HG02571 (cell line): ENCODE data around the gene SLFN12.
"Not testable (repeated sequence)": the region's sequence is repeated elsewhere in the genome, so short reads cannot be mapped to it uniquely, and the experiment has no call there.

ENCODE experiments used
- ATAC-seq: cut with Tn5 transposase; IDR thresholded peaks from one replicate; pipeline ENCODE4 v1.9.1; 2021; ENCODE audit warnings: mild to moderate bottlenecking, moderate library complexity; ENCODE audit not compliant: unreplicated experiment

Gene SLFN12

DNA sequence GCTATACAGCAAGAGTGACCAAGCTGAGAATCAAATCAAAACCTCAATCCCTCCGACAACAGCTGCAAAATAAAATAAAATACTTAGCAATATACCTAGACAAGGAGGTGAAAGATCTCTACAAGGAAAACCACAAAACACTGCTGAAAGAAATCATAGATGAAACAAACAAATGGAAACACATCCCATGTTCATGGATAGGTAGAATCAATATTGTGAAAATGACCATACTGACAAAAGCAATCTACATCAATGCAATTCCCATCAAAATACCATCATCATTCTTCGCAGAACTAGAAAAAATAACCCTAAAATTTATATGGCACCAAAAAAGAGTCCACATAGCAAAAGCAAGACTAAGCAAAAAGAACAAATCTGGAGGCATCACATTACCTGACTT is 17.6 kb downstream of the SLFN12 start:
- not testable (repeated sequence) for ATAC-seq

DNA sequence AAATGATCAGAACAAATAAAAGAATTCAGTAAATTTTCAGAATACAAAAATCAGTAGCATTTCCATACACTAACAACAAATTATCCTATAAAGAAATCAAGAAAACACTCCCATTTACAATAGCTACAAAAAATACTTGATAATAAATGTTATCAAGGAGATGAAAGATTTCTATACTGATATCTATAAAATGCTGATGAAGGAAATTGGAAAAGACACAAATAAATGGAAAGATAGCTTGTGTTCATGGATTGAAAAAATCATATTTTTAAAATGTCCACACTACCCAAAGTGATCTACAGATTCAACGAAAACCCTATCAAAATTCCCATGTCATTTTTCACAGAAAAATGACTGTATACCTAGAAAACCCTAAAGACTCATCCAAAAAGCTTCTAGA is 18.1 kb downstream of the SLFN12 start:
- ATAC-seq = no peak

DNA sequence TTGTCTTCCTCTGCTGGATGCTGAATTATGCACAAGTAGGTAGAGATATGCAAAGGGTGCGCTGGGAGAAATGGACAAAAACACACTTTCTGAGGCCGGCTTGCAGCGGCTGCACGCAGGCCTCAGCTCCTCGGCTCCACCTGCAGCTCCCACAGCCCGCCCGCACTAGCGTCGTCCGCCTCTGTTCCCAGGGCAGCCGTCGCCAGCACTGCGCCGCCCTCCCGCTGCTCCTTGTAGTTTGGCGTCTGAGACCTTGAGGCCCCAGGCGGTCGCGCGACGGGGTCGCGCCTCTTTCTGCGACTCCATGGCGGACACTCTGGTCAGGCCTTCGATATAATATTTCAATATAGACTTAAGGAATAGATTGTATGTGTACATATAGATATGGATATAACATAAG is 24.8 kb downstream of the SLFN12 start:
- no peak for ATAC-seq

DNA sequence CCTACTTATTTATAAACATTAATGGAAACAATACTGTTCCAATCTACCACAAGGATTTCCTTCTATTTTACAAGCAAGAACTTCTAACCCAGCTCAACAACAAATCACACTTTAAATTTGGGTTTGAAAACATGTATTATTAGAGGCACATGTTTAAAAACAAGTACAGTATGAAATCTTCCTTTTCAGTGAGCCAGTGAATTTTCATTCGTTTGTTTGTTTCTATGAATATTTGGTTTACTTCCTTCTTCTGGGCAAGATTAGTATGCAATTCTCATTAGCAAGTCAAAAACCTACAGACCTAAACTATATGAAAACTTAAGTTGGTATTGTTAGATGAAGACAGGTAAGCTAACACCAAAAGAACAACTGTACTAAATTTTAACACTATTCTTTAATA is 25.7 kb downstream of the SLFN12 start:
- ATAC-seq = no peak

DNA sequence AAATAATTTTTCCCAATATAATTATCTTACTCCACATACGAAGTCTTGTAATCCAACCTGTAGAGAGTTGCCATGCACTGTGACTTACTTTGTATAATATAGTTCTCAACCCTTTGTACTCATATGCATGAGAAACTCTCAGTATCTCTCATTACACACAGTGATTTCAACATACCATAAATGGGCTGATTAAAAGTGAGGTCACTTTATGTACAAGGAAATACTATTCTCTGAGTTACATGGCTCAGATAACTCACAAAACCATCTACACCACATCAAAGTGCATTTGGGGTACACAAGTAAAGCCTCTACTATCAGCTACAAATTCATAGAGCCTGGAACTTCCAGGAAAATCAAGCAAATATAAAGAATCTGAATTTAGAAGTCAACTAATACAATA is 27.9 kb downstream of the SLFN12 start:
- no peak for ATAC-seq

DNA sequence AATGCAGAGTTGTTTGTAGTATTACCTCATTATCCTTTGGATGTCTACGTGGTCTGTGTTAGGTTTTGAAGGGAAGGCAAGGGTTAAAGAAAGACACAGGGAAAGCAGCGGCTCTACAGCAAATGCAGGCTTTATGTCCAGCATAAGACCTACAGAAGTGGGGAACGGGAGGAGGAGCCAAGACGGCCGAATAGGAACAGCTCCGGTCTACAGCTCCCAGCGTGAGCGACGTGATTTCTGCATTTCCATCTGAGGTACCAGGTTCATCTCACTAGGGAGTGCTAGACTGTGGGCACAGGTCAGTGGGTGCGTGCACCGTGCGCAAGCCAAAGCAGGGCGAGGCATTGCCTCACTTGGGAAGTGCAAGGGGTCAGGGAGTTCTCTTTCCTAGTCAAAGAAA is 38.5 kb downstream of the SLFN12 start:
- not testable (repeated sequence) for ATAC-seq

DNA sequence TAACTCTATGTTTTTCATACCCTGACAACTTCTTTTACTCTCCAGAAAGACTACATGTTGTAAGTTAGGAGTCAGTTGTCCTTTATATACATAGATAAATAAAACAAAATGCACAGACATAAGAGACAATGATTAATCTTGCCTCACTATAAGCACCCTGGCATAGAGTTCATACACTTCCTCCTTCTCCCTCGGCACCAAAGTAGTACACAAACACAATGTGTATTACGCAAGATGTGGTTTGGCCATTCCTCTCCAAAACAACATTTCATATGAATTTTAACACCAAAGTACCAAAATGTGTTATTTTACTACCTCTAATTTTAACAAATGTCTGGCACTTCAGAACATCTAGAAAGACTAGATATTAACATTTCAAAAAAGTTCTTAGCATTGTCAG is 41.6 kb downstream of the SLFN12 start:
- ATAC-seq = no peak

DNA sequence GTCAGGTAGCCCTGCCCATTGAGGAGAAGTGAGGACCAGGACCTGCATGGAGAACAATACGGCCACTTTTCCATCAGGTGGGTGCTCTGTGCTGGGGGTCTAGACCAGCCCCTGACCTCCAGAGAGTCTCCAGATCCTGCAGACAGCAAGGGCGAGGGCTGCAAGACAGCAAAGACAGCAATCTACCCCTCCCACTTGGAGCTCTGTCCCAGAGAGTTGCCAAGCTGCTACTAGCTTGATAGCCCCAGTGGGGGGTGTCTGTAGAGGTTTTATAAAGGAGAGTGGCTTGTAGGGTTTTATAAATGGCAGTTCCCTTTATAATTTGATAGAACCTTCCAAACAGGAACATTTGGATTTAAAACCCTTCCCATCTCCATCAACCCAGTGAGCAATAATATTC is 42.1 kb downstream of the SLFN12 start:
- no peak for ATAC-seq

DNA sequence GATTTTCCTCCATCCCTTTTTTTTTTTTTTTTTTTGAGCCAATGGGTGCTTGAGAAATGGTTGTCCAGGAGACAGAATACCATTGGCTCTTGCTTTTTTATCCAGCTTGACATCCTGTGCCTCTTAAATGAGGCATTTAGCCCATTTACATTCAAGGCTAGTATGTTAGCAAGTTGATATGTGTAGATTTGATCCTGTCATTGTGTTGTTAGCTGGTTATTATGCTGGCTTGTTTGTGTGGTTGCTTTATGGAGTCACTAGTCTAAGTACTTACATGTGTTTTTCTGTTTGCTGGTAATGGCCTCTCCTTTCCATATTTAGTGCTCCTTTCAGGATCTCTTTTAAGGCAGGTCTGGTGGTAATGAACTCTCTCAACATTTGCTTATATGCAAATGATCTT is 44.8 kb downstream of the SLFN12 start:
- ATAC-seq = no peak

DNA sequence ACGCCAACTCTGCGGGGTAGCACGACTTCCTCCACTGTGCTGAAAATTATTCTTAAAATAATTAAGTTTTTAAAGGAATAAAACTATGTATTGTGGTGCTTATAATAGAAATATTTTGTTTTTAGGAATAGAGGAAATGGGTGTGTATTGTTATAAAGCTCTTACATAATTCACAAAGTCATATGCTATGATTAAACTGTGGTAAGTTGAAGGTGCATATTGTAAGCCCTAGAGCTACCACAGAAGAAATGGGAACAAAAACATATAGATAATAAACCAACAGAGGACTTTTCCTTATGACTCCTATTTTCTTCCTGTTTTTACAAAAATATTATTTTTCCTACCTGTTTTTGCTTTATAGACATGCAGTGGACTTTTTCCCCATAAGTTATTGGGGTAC is 54.6 kb downstream of the SLFN12 start:
- ATAC-seq = no peak

DNA sequence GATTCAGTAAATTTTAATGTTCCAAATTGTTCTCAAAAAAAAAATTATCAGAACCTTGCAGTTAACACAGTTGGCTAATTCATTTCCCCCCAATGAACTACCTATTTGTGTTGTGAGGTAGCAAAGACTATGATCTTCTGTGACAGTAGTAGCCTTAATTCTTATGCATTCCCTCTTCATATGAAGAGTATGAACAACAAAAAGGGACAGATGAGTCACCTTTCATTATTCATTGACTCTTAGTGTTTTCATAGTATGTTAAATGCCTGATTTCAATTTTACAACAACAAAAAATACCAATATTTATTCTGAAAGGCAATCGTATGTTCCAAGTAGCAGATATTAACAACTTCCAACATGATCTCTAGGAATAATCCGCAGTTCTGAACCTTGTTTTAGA is 55.2 kb downstream of the SLFN12 start:
- no peak for ATAC-seq

DNA sequence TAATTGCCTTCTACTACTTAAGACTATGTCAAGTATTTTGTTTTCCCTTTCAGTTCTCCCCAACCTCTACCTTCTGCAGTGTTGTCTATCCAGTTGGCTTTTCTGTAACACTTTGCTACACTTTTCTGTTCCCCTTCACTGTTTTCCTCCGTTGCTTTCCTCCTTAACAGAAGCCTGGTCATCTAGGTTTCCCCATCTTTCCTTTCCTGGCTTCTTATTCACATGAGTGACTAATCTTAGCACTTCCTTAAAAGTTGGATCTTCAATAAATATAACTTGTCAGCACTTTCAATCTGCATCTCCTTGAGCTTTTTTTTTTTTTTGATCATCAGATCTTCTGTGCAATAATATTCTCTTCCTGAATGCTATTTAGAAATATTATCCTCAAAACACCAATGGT is 56.1 kb downstream of the SLFN12 start:
- ATAC-seq = no peak

DNA sequence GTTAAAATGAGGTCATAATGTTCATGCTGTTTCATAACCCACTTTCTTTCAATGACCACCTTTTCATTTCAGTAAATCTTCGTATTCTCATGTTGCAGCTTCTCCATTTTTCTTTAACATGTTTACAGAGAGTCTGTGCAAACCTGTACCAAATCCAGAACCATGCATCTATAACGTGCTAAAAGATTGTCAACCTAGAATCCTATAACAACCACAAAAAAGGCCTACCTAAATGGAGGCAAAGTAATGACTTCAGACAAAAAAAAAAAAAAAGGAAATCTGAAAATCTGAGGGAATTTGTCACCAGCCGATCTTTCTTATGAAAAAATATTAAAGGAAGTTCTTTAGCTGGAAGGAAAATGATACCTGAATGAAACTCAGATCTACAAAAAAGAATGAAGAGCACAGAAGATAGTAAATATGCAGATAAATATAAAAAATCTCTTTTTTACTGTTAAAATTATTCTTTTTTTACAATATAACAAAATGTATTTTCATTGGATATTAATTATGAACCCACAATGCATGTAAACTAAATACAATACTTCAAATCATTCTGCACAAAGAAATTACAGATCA is 57.4 kb downstream of the SLFN12 start:
- no peak for ATAC-seq

DNA sequence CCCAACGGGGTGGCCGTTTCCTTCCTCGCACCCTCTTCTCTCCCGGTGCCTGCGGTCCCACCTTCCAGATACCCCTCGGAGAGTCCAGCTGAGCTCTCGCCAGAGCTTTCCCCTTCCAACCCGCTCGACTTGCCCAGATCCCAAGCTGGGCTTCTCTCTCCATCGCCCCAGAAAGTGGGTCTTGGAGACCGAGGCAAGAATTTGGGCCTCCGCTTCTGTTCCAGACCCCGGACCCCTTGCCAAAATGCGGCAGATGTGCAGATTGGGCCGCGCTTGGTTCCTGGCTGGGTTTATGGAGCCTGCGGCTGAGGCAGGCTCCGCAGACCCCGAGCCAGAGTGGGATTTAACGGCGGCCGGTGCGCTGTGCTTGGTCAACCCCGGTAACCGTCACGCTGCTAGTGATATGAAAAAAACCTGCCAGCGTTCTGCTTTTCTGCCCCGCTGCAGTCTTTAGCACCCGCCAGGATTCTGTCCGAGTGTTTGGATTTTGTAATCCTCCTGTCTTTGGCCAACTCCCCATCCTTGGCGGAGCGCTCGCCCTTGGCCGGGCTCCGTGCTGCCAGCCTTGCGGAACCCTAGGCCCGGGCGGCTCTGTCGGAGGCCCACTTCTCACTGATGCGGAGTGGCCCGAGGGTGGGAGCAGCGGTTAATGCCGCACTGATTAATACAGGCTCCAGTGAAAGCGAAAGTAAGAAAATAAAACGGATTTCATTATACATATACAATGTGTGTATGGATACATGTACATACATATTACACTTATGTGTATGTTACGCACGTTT is 58.1 kb downstream of the SLFN12 start:
- ATAC-seq = no peak

DNA sequence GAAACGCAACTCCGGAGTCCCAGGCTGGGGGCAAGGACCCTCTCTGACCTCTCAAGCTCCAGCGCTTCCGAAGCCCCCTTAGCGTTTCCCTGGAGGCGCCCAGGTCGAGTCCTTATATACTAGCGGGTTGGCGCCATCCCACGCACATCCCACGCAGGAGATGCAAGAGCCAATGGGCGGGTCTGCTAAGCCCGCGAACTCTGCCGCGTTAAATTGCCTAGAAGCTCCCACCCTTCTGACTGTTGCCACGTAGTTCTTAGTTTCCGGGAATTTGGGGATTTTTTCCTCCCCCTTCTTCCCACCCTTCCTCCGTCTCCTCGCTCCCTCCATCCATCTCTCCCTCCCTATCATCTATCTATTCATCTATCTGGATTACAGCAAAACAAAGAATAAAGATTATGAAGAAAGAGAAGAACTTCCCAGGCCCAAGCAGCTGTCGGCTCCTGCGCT is 58.7 kb downstream of the SLFN12 start, which contains the start of gene SLFN11:
Gene SLFN11 (minus strand): TSS at position 88 of the 450 bp plus-strand sequence. CDS start 9,814 bp downstream, outside the sequence.
- ATAC-seq = peak; percentile 55

DNA sequence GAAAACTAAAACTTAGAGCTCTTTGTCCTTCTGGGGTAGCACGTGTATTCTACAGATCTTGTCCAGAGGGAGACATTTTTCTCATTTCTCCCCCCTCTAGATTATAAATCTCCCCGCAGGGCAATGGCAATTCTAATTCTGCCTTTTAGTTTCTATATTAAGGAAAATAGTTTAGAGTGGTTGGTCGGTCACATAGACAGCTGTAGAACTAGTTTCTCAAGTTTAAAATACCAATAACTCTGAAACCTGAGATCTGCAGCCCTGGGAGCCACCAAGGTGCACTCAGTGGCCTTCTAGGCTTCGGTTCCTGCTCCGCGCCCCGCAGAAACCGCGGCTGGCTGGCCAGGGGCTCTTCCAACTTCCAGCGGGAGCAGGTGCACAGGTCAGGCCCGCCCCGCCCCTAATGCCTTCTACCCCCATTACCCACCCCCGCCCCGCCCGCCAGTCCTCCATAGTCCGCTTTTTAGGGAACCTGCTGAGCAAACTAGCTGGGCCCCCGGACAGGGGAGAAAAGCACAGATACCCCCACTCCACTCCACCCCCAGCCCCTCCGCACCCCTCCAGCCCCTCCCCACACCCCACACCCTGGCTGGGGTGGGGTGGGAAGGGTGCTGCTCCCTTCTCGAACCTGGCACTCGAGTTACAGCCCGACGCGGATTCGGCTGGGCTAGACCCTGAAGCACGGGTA is 59.3 kb downstream of the SLFN12 start:
- peak; percentile 17 for ATAC-seq

DNA sequence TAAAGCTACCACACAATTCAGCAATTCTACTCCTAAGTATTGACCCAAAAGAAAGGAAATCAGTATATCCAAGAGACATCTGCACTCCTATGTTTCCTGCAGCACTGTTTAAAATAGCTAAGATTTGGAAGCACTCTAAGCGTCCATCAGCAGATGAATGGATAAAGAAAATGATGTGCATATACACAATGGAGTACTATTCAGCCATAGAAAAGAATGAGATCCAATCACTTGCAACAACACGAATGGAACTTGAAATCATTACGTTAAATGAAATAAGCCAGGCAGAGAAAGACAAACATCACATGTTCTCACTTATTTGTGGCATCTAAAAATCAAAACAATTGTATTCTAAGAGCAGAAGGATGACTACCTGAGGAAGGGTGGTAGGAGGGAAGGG is 60.4 kb downstream of the SLFN12 start:
- ATAC-seq = no peak

DNA sequence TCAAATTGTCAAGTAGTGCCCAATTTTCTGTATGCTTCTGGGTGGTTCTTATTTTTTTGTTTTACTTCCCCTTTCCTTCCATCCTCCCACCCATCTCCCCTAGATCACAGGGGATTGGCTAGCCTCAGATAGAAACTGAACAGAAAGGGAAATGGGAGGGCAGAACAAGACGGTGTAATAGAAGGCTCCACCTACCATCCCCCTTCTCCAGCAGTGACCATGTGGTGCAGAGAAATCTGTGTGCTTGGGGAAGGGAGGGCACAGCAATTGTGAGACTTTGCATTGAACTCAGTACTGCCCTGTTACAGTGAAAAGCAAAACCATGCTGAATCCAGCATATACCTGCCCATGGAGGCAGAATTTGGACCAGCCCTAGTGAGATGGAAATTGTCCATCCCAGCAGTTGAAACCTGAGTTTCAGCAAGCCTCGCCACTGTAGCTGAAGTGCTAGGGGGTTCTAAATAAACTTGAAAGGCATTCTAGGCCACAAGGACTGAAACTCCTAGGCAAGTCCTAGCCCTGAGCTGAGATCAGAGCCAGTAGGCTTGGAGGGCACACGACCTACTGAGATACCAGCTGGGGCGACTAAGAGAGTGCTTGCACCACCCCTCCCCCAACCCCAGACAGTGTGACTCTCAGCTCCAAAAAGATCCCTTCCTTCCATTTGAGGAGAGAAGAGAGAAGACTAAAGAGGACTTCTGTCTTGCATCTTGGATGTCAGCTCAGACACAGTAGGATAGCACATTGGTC is 64.0 kb downstream of the SLFN12 start:
- ATAC-seq = peak; percentile 89

DNA sequence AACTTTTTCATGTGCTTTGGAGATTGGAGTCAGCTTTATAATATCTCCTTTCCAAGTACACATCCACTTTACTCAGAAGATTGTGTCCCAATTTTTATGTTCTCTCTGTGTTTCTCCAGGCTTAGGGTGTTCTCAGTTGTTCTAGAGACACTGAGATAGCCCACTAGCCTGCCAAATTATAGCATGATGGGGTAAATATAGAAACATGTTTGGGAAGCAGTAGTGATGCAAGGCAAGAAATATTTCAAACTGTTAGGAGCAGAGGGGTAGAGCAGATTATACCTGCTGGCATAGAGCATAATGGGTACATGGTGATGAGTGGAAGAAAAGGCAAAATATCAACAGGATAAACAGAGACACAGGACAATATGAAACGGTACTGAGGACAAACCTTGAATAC is 71.3 kb downstream of the SLFN12 start:
- ATAC-seq = no peak
